HG02943 (cell line): ENCODE data around the gene EXOC3.

Experiments
- ATAC-seq: cut with Tn5 transposase; IDR thresholded peaks from one replicate; pipeline ENCODE4 v1.9.1; 2021; ENCODE audit warnings: mild to moderate bottlenecking, low read depth, moderate library complexity; ENCODE audit not compliant: unreplicated experiment

EXOC3 gene

GRCh38 chr5:406041-406440 lies 36.9 kb upstream of the EXOC3 start:
- ATAC-seq, result no peak

GRCh38 chr5:407051-407450 lies 35.9 kb upstream of the EXOC3 start:
- ATAC-seq, result no peak

- ATAC-seq, result no peak
These were observed 35.1 kb upstream of the EXOC3 start for GRCh38 chr5:407801-408268.

- no peak for ATAC-seq
These were observed 32.0 kb upstream of the EXOC3 start for GRCh38 chr5:410911-411517.

- no peak for ATAC-seq
These were observed 31.2 kb upstream of the EXOC3 start for GRCh38 chr5:411728-412127.

GRCh38 chr5:414991-415927 lies 27.7 kb upstream of the EXOC3 start:
- peak; percentile 74 for ATAC-seq

GRCh38 chr5:415928-416635 lies 26.9 kb upstream of the EXOC3 start:
- ATAC-seq, result no peak

GRCh38 chr5:416636-416960 lies 26.4 kb upstream of the EXOC3 start:
- ATAC-seq, result no peak

- ATAC-seq, result no peak
These were observed 25.4 kb upstream of the EXOC3 start for GRCh38 chr5:417301-418161.

GRCh38 chr5:418162-419121 lies 24.5 kb upstream of the EXOC3 start:
- no peak for ATAC-seq

GRCh38 chr5:419970-420369 lies 23.0 kb upstream of the EXOC3 start:
- no peak for ATAC-seq

- ATAC-seq, result no peak
These were observed 22.2 kb upstream of the EXOC3 start for GRCh38 chr5:420632-421286.

- no peak for ATAC-seq
These were observed 21.6 kb upstream of the EXOC3 start for GRCh38 chr5:421287-421880.

GRCh38 chr5:421901-422300 lies 21.1 kb upstream of the EXOC3 start:
- no peak for ATAC-seq

GRCh38 chr5:422323-423232 lies 20.4 kb upstream of the EXOC3 start:
- ATAC-seq, result no peak

GRCh38 chr5:423233-423565 lies 19.8 kb upstream of the EXOC3 start:
- ATAC-seq, result no peak

- ATAC-seq, result no peak
These were observed 19.2 kb upstream of the EXOC3 start for GRCh38 chr5:423626-424261.
